Stimulated activated CD4-positive, alpha-beta T cell treated with anti-CD3 and anti-CD28 coated beads, Interleukin-1b, Interleukin-23, amount 100 ng/mL, for 24 hours (primary cell): ENCODE data around the gene CELF4.

Source experiments
- DNase-seq, 4 experiments: peaks; one replicate each; pipeline ENCODE4 v3.0.0-alpha.2; 2020; ENCODE audit warnings: low read depth in 4 of 4, low spot score in 1 of 4

Gene CELF4

GRCh38 chr18:37527395-37527794, 38.2 kb downstream of the CELF4 start:
- no peak for DNase-seq

GRCh38 chr18:37525262-37525585, 40.4 kb downstream of the CELF4 start:
- DNase-seq, result no peak

DNA sequence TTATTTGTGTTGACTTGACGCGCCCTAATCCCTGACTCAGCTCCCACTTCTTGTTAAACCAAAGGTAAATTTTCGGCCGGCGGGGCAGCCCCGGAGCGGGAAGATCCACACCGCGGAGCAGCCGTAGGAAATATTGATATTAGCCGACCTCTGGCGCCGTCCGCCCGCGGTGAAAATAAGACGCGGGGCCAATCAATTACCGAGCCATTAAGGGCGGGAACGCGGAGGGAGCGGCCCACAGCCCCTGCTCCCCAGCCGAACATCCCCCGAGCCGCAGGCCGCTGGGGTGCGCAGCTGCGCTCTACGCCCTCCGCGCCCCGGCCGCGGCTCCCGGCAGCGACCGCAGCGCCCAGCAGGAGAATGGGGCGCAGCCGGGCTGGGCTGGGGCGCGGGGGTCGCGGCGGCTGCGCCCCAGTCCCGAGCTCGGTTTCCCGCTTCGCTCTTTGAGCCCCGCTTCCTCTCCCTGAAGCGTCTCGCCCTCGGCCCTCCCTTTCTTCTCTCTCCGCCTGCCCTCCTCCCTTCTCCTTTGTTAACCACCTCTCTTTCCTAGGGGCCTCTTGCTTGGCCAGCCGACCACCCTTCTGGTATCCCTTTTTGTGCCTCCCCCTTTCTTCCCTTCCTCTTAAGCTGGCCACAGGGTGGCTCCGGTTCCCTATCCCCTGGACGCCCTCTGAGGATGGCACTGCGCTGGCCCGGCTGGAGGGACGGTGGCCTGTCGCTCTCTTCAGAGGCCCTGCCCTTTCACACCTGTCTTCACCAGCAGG, 40.9 kb downstream of the CELF4 start:
- DNase-seq, result no peak

GRCh38 chr18:37524139-37524497, 41.5 kb downstream of the CELF4 start:
- no peak for DNase-seq

DNA sequence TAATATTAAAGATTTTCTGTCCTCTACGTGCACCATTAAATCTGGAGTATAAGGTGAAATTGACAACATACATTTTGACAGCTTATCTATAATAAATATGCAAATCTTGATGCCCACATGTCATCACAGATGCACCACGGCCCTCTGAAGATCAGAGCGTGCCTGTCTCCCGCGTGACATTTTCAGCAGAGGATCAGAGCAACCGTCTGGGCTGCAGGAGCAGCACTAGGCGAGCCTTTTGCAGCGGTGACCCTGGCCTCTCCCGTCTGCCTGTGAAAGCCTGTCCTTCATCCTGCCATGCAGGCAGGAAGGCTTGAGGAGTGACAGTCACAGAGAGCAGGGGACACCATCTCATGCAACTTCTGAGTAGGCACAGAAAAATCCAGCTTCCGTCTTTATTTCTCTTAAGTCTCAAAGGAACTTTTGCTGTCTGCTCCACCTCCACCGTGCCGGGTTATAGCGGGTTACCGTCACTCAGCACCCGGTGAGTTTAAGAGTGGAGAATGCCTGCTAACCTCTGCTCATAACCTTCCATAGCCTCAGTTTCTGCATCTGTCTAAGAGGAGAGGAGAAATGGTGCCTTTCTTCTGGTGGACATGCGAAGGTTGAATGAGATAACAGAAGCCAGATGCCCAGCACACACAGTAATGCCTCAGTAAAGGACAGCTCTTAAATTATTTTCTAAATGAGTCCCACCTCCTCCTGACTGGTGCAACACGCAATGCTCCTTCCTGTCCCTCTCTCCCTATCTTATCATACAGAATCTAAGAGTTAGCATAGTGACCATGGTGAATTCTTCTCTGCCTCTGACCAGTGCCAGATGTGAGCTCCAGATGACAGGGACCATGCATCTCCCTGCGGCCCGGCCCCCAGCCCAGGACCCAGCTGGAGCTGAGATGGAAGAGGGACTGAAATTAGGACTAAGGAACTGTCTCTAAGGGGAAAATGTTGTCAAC, 43.8 kb downstream of the CELF4 start:
- DNase-seq, result no peak

DNA sequence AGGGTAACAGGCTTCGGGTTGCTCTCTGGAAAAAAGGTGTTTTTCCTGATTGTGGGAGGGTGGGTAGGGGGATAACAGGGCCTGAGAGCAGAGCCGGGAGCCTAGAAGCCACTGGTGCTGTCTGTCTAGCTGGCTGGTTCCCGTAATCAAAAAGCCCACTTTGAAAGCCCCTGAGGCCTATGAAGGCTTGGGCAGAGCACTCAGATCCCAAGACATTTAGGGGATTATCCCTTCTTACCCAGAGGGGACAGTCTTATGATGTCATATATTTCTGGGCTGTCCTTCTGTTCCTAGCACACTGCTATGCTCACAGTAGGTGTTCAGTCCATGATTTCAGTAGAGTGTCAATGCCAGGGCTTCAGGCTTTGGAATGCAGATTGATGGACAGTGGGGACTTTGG, 45.1 kb downstream of the CELF4 start:
- no peak for DNase-seq

DNA sequence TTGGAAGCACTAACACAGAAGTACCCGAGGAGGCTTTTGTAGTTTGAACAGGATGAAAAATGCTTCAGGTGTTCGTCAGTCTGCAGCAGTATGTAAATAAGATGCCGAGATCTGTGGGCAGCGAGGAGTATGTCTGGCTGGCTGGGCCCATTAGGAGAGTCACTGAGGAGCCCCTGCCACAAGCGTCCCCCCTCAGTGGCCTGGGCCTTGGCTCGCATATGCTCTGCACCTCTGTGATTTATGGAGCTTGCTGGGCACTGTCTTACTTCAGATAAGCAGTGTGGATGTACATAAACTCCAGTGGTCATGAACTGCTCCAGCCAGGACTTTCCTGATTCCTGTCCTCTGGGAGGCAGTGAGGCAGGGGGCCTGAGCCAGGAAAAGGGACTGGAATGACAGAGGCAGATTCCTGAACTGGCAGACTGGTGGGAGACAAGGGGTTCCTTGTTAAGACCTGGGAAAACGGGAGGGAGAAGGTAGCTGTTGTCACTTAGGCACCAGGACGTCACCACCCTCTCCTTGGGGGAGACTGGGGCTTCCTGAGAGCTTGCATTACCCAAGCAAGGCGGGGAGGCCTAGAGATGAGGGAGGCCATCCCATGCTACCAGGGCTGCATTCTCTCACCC, 46.0 kb downstream of the CELF4 start:
- no peak for DNase-seq

DNA sequence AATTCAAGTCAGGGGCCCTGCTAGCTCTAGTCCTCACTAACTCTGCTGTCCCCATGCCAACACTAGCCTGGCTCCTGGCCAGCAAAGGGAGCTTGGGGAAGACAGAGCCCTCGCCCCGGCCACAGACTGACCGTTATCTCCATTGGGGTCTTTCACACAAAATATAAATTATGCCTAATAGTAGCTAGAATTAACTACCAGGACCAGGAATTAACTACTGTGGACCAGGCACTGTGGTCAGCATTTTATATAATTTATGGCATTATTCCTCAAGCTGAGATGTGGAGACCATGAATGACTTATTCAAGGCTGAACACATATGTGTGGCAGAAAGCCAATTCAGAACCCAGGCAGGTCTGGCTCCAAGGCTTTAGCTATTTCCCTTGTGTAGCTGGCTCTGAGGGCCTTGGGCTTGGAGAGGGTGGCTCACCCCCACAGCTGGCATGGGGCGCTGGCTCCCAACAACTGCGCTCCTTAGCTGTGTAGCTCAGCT, 49.2 kb downstream of the CELF4 start:
- no peak for DNase-seq

DNA sequence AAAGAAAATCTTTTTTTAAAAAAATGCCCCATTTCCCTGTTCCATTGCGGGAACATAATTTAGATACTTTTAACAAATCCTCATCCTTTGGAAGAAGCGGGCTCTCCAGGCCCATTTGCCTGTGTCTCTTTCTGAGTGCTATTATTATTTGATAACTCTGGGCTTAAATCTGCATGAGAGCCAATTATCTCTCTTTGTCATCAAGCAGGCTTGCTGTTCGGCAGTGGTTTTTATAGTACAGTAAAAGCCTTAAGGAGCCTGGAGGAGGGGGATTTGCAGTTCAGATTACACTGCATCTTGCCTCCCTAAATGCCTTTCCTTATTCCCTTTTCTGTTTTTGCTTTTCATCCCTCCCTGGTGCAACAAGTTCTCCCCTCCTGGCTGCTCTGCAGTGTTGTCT, 50.6 kb downstream of the CELF4 start:
- no peak for DNase-seq

GRCh38 chr18:37512400-37512799, 53.2 kb downstream of the CELF4 start:
- no peak for DNase-seq

- DNase-seq, result no peak
Observed at GRCh38 chr18:37511721-37512298, 53.8 kb downstream of the CELF4 start.

DNA sequence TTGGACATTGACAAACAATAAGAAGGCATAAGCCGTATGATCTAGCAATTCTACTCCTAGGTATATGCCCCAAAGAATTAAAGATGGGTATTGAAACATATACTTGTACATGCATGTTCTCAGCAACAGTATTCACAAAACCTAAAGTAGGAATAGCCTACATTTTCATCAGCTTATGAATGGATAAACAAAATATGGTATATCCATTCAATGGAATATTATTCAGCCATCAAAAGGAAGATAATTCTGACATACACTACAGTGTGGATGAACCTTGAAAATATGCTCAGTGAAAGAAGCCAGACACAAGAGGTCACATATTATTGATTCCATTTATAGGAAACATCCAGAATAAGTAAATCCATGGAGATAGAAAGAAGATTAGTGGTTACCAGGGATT, 56.0 kb downstream of the CELF4 start:
- no peak for DNase-seq

DNA sequence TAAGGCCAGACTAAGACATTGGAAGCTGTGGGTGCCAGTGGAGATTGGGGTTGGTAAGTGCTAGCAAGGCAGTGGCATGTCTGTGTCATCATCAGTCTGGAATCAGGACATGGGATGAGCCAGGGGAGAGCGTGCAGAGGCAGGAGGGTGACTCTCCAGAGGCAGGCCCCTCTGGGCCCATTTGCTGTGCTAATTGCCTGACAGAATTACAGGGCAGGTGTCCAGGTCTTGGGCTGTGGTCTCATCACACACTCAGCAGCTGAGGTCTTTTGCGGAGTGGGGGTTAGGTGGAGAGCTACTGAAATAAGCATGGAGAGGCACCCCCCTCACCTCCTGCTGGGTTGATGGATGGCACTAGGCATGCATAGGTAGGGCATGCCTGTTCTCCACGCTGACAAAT, 57.4 kb downstream of the CELF4 start:
- DNase-seq, result no peak

DNA sequence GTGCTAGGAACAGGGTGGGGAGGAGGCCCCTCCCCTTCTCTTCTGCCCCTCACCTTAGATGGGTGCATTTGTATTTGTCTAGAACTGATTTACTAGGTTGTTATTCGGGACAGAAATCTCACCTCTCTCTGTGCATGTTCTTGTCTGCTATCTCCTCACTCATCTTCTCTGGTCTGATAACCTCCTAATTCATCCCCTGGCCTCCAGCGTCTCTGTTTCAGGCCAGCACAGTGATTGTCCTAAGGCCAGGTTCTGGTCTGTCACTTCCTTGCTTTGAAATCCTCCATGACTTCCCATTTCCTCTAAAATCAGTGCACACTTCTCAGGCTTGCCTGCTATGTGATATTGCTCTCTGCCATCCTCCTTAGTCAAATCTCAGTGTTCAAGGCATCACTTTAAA, 58.4 kb downstream of the CELF4 start:
- no peak for DNase-seq

- no peak for DNase-seq
Observed at GRCh38 chr18:37506001-37506400, 59.6 kb downstream of the CELF4 start.

DNA sequence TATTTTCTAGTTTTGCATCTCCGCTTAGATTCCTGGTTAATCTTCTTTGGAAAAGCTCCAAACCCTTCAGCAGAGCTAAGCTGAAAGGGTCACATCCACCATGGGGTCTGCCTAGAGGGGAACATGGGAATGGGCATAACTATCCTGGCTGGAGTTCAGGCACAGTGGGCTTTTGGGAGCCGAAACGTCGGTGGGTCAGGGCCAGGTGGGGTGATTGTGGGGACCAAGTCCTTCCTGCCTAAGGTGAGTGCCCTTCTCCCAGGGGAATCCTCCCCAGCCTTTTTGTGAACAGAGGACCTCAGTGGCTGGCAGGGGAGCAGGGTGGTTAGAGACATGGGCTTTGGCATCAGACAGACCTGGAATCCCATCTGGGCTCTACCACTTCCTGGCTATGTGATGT, 60.3 kb downstream of the CELF4 start:
- no peak for DNase-seq

DNA sequence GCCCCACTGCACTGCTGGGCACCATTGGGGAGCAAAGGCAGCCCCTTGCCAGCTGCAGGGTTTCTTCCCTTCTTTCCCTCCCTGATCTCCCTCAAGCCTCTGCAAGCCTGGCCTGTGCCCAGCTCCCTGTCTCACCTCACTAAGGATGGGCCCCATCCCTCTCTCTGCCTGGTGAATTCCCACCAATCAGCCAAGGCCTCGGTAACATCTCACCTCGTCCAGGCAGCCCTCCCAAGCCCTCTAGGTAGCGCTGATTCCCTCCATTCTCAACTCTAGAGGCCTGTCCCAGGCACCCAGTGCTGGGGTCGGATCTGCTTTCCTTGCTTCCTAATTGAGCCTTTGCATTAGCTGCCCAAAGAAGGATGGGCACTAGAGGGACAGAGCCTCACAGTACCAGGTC, 63.0 kb downstream of the CELF4 start:
- DNase-seq, result no peak

GRCh38 chr18:37502036-37502435, 63.6 kb downstream of the CELF4 start:
- no peak for DNase-seq

- DNase-seq, result no peak
Observed at GRCh38 chr18:37501136-37501535, 64.5 kb downstream of the CELF4 start.

- DNase-seq, result no peak
Observed at GRCh38 chr18:37499913-37500312, 65.7 kb downstream of the CELF4 start.

DNA sequence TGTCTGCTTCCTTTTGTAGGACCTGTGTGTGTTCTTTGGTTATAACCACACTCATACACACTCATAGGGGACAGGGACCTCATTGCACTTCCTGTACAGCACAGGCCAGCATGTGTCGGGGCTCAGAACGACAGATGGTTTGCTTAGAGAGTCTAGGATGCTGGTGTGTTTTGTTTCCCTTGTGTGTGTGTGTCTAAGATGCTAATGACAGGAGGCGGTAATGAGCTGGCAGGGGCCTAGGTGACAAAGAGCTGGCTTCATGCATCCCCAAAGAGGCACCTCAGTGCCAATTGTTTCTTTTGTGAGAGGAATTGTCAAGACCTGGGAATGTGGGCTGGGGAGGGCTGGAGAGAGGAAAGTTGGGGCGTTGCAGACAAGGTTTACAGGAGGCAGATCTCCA, 66.6 kb downstream of the CELF4 start:
- no peak for DNase-seq
